HG03558 (cell line): ENCODE data around the gene STEAP1B.

ENCODE experiments used
- ATAC-seq: cut with Tn5 transposase; IDR thresholded peaks from one replicate; pipeline ENCODE4 v1.9.1; 2021; ENCODE audit warnings: moderate number of reproducible peaks; ENCODE audit not compliant: unreplicated experiment; ENCODE audit errors: extremely low read depth

Gene STEAP1B

GRCh38 chr7:22411977-22412693 lies 87.9 kb downstream of the STEAP1B start:
- ATAC-seq, result no peak

- no peak for ATAC-seq
These were observed 93.3 kb downstream of the STEAP1B start for GRCh38 chr7:22406715-22407114.

- ATAC-seq, result no peak
These were observed 95.5 kb downstream of the STEAP1B start for GRCh38 chr7:22404421-22405023.

- ATAC-seq, result no peak
These were observed 96.6 kb downstream of the STEAP1B start for GRCh38 chr7:22403344-22403743.

- ATAC-seq, result no peak
These were observed 97.7 kb downstream of the STEAP1B start for GRCh38 chr7:22402250-22402649.

GRCh38 chr7:22400936-22401553 lies 98.9 kb downstream of the STEAP1B start:
- ATAC-seq, result no peak

- ATAC-seq, result no peak
These were observed 99.7 kb downstream of the STEAP1B start for GRCh38 chr7:22400150-22400814.

- no peak for ATAC-seq
These were observed 100.4 kb downstream of the STEAP1B start for GRCh38 chr7:22399546-22399945.

GRCh38 chr7:22399091-22399490 lies 100.9 kb downstream of the STEAP1B start:
- ATAC-seq, result no peak

GRCh38 chr7:22397981-22398380 lies 102.0 kb downstream of the STEAP1B start:
- ATAC-seq, result no peak

GRCh38 chr7:22395222-22395621 lies 104.8 kb downstream of the STEAP1B start:
- no peak for ATAC-seq

GRCh38 chr7:22394739-22395138 lies 105.2 kb downstream of the STEAP1B start:
- no peak for ATAC-seq

GRCh38 chr7:22393913-22394729 lies 105.9 kb downstream of the STEAP1B start:
- no peak for ATAC-seq

- ATAC-seq, result no peak
These were observed 109.5 kb downstream of the STEAP1B start for GRCh38 chr7:22390516-22390915.

GRCh38 chr7:22389892-22390291 lies 110.1 kb downstream of the STEAP1B start:
- no peak for ATAC-seq

GRCh38 chr7:22387583-22387982 lies 112.4 kb downstream of the STEAP1B start:
- no peak for ATAC-seq

GRCh38 chr7:22386865-22387264 lies 113.1 kb downstream of the STEAP1B start:
- ATAC-seq, result peak; percentile 34

GRCh38 chr7:22386206-22386858 lies 113.7 kb downstream of the STEAP1B start:
- peak; percentile 40 for ATAC-seq

- ATAC-seq, result no peak
These were observed 114.7 kb downstream of the STEAP1B start for GRCh38 chr7:22385326-22385725.

GRCh38 chr7:22380333-22380732 lies 119.7 kb downstream of the STEAP1B start:
- no peak for ATAC-seq
